Pons (tissue), 1 donor: ENCODE results near the gene HMOX2.

Source experiments
- DNase-seq: peaks from one replicate; pipeline ENCODE4 v3.0.0-alpha.2; 2016; ENCODE audit warnings: low spot score

HMOX2 gene

GRCh38 chr16:4465977-4466779, 10.0 kb upstream of the HMOX2 start:
- DNase-seq, result no peak

GRCh38 chr16:4467916-4468315, 8.3 kb upstream of the HMOX2 start:
- DNase-seq, result no peak

- no peak for DNase-seq
These were observed 7.2 kb upstream of the HMOX2 start for GRCh38 chr16:4468972-4469371.

- DNase-seq, result no peak
These were observed 4.3 kb upstream of the HMOX2 start for GRCh38 chr16:4471869-4472268.

- no peak for DNase-seq
These were observed 3.3 kb upstream of the HMOX2 start for GRCh38 chr16:4472880-4473279.

GRCh38 chr16:4474192-4474961, 1.8 kb upstream of the HMOX2 start, which contains the start of gene NMRAL1:
NMRAL1 (minus strand) TSS chr16:4474625; CDS start chr16:4474132, 493 bp downstream.
- DNase-seq, result peak; percentile 74

- DNase-seq, result peak; percentile 66
These were observed 1.8 kb downstream of the HMOX2 start for GRCh38 chr16:4477966-4478365.

GRCh38 chr16:4481526-4481925, 5.3 kb downstream of the HMOX2 start:
- DNase-seq, result no peak

- DNase-seq, result no peak
These were observed 5.8 kb downstream of the HMOX2 start for GRCh38 chr16:4481963-4482362.

GRCh38 chr16:4486126-4486893, 10.1 kb downstream of the HMOX2 start:
- DNase-seq, result no peak

GRCh38 chr16:4487955-4488498, 11.8 kb downstream of the HMOX2 start:
- no peak for DNase-seq

- DNase-seq, result no peak
These were observed 12.3 kb downstream of the HMOX2 start for GRCh38 chr16:4488499-4488967.

- no peak for DNase-seq
These were observed 12.8 kb downstream of the HMOX2 start for GRCh38 chr16:4489030-4489429.

- DNase-seq, result no peak
These were observed 15.7 kb downstream of the HMOX2 start for GRCh38 chr16:4491898-4492297.

- DNase-seq, result no peak
These were observed 18.7 kb downstream of the HMOX2 start for GRCh38 chr16:4494746-4495490.

- no peak for DNase-seq
These were observed 19.6 kb downstream of the HMOX2 start for GRCh38 chr16:4495766-4496165.

- no peak for DNase-seq
These were observed 20.1 kb downstream of the HMOX2 start for GRCh38 chr16:4496305-4496704.

- DNase-seq, result no peak
These were observed 22.5 kb downstream of the HMOX2 start for GRCh38 chr16:4498546-4499195.

GRCh38 chr16:4499196-4499555, 23.0 kb downstream of the HMOX2 start:
- DNase-seq, result no peak

GRCh38 chr16:4500272-4500671, 24.1 kb downstream of the HMOX2 start:
- peak; percentile 86 for DNase-seq

GRCh38 chr16:4501071-4501478, 24.9 kb downstream of the HMOX2 start:
- DNase-seq, result peak; percentile 88
